Measurements from ENCODE around the gene CTAG1A. TPM values are rescaled to one million over a fixed set of nuclear protein-coding genes. Genes with fewer than 3 reads are reported as not detected.
"Not testable (repeated sequence)": the region's sequence is repeated elsewhere in the genome, so short reads cannot be mapped to it uniquely, and the experiment has no call there.

The CTAG1A gene
- total and polyA plus RNA-seq, 2 donors (not counting 1 experiment from before 2014, with no cell fraction given) = not detected

- H2AFZ ChIP-seq (ENCODE audit: insufficient read depth, low read depth, low read length, poor library complexity, severe bottlenecking); DNase-seq; H3K36me3 ChIP-seq (replicated peaks in 1 of 2; ENCODE audit: control extremely low read depth in 1 of 2, control insufficient read depth in 1 of 2, extremely low read depth in 1 of 2, insufficient read depth in 2 of 2, low read length in 1 of 2); H3K27ac ChIP-seq (ENCODE audit: low read length in 2 of 2); H3K27me3 Mint-ChIP-seq; H3K4me2 ChIP-seq (replicated peaks; ENCODE audit: low read depth, low read length, poor library complexity, severe bottlenecking); H4K20me1 ChIP-seq (ENCODE audit: control insufficient read depth, insufficient read depth, low read length, poor library complexity, severe bottlenecking); H3K9me3 ChIP-seq (ENCODE audit: control extremely low read depth in 1 of 3, control insufficient read depth in 2 of 3, insufficient read depth in 1 of 3, low read length in 2 of 3); H3K9ac ChIP-seq (ENCODE audit: low read length); H3K27ac Mint-ChIP-seq; H3K9me3 Mint-ChIP-seq (ENCODE audit: insufficient read depth); H3K4me3 Mint-ChIP-seq; H3K79me2 ChIP-seq (ENCODE audit: control insufficient read depth, insufficient read depth, low read length); H3K4me1 ChIP-seq (ENCODE audit: control insufficient read depth in 2 of 2, insufficient read depth in 2 of 2, low read length in 2 of 2); CTCF ChIA-PET; H3K27me3 ChIP-seq (replicated peaks in 1 of 4; ENCODE audit: control extremely low read depth in 1 of 4, control insufficient read depth in 3 of 4, insufficient read depth in 4 of 4, low read length in 3 of 4); H3K4me1 Mint-ChIP-seq; intact Hi-C loops (cut with micrococcal nuclease); H3K4me3 ChIP-seq (ENCODE audit: control extremely low read depth in 1 of 5, extremely low read depth in 1 of 5, insufficient read depth in 1 of 5, low read depth in 2 of 5, low read length in 4 of 5); POLR2A ChIA-PET: not testable (repeated sequence)
- peak; percentile 60 for ATAC-seq (ENCODE audit: low read depth)
- WGBS (ENCODE audit: insufficient coverage) = no CpG with 5 or more reads among the region's 5 CpGs
These were observed 44.0 kb downstream of the CTAG1A start for GRCh38 chrX:154628960-154629359.

- H3K4me3 ChIP-seq (ENCODE audit: control extremely low read depth in 1 of 5, extremely low read depth in 1 of 5, insufficient read depth in 1 of 5, low read depth in 2 of 5, low read length in 4 of 5); DNase-seq; H4K20me1 ChIP-seq (ENCODE audit: control insufficient read depth, insufficient read depth, low read length, poor library complexity, severe bottlenecking); CTCF ChIA-PET; H3K9ac ChIP-seq (ENCODE audit: low read length); H3K9me3 ChIP-seq (ENCODE audit: control extremely low read depth in 1 of 3, control insufficient read depth in 2 of 3, insufficient read depth in 1 of 3, low read length in 2 of 3); H3K36me3 ChIP-seq (replicated peaks in 1 of 2; ENCODE audit: control extremely low read depth in 1 of 2, control insufficient read depth in 1 of 2, extremely low read depth in 1 of 2, insufficient read depth in 2 of 2, low read length in 1 of 2); H3K4me2 ChIP-seq (replicated peaks; ENCODE audit: low read depth, low read length, poor library complexity, severe bottlenecking); intact Hi-C loops (cut with micrococcal nuclease); POLR2A ChIA-PET; H3K4me3 Mint-ChIP-seq; H3K9me3 Mint-ChIP-seq (ENCODE audit: insufficient read depth); H3K27ac Mint-ChIP-seq; H3K4me1 Mint-ChIP-seq; ATAC-seq (ENCODE audit: low read depth); H3K27ac ChIP-seq (ENCODE audit: low read length in 2 of 2); H2AFZ ChIP-seq (ENCODE audit: insufficient read depth, low read depth, low read length, poor library complexity, severe bottlenecking); H3K27me3 ChIP-seq (replicated peaks in 1 of 4; ENCODE audit: control extremely low read depth in 1 of 4, control insufficient read depth in 3 of 4, insufficient read depth in 4 of 4, low read length in 3 of 4); H3K27me3 Mint-ChIP-seq; H3K4me1 ChIP-seq (ENCODE audit: control insufficient read depth in 2 of 2, insufficient read depth in 2 of 2, low read length in 2 of 2); H3K79me2 ChIP-seq (ENCODE audit: control insufficient read depth, insufficient read depth, low read length): not testable (repeated sequence)
- WGBS (ENCODE audit: insufficient coverage) = no CpG with 5 or more reads among the region's 11 CpGs
These were observed 46.0 kb downstream of the CTAG1A start for GRCh38 chrX:154630949-154631348.

- H4K20me1 ChIP-seq (ENCODE audit: control insufficient read depth, insufficient read depth, low read length, poor library complexity, severe bottlenecking); H3K27me3 ChIP-seq (replicated peaks in 1 of 4; ENCODE audit: control extremely low read depth in 1 of 4, control insufficient read depth in 3 of 4, insufficient read depth in 4 of 4, low read length in 3 of 4); H3K4me1 Mint-ChIP-seq; H3K27ac Mint-ChIP-seq; H3K9me3 Mint-ChIP-seq (ENCODE audit: insufficient read depth); POLR2A ChIA-PET; H3K4me2 ChIP-seq (replicated peaks; ENCODE audit: low read depth, low read length, poor library complexity, severe bottlenecking); H3K4me1 ChIP-seq (ENCODE audit: control insufficient read depth in 2 of 2, insufficient read depth in 2 of 2, low read length in 2 of 2); H2AFZ ChIP-seq (ENCODE audit: insufficient read depth, low read depth, low read length, poor library complexity, severe bottlenecking); H3K9me3 ChIP-seq (ENCODE audit: control extremely low read depth in 1 of 3, control insufficient read depth in 2 of 3, insufficient read depth in 1 of 3, low read length in 2 of 3); H3K27me3 Mint-ChIP-seq; H3K9ac ChIP-seq (ENCODE audit: low read length); H3K36me3 ChIP-seq (replicated peaks in 1 of 2; ENCODE audit: control extremely low read depth in 1 of 2, control insufficient read depth in 1 of 2, extremely low read depth in 1 of 2, insufficient read depth in 2 of 2, low read length in 1 of 2); H3K4me3 Mint-ChIP-seq; H3K27ac ChIP-seq (ENCODE audit: low read length in 2 of 2); ATAC-seq (ENCODE audit: low read depth); DNase-seq; H3K79me2 ChIP-seq (ENCODE audit: control insufficient read depth, insufficient read depth, low read length); CTCF ChIA-PET; H3K4me3 ChIP-seq (ENCODE audit: control extremely low read depth in 1 of 5, extremely low read depth in 1 of 5, insufficient read depth in 1 of 5, low read depth in 2 of 5, low read length in 4 of 5); intact Hi-C loops (cut with micrococcal nuclease): not testable (repeated sequence)
- WGBS (ENCODE audit: insufficient coverage) = no CpG with 5 or more reads among the region's 11 CpGs
These were observed 48.7 kb downstream of the CTAG1A start for GRCh38 chrX:154633661-154634060.

Small RNAs within 50 kb of the gene (small RNA-seq; reads per million reads assigned to genes)
- gene AC244090.1 (ENCODE audit: insufficient read length, low read depth, low replicate concordance) = not detected
- not detected for gene AC244107.2 (ENCODE audit: insufficient read length, low read depth, low replicate concordance)

Other genes starting within 250 kb of the CTAG1A start
- gene FLNA, start 210.5 kb upstream of the CTAG1A start, total RNA-seq = 510 and 523 TPM in 2 replicates
- 281 and 342 TPM in 2 replicates for gene FLNA, start 210.5 kb upstream of the CTAG1A start, polyA plus RNA-seq
- 67.2 and 81.7 TPM in 2 replicates for gene EMD, start 205.8 kb upstream of the CTAG1A start, total RNA-seq
- 132 and 156 TPM in 2 replicates for gene EMD, start 205.8 kb upstream of the CTAG1A start, polyA plus RNA-seq
- gene RPL10, start 186.8 kb upstream of the CTAG1A start, total RNA-seq = 3,946 and 4,073 TPM in 2 replicates
- gene RPL10, start 186.8 kb upstream of the CTAG1A start, polyA plus RNA-seq = 9,737 and 16,482 TPM in 2 replicates
- gene DNASE1L1, start 175.9 kb upstream of the CTAG1A start, total RNA-seq = 24.6 TPM in 2 replicates
- gene DNASE1L1, start 175.9 kb upstream of the CTAG1A start, polyA plus RNA-seq = 30.4 and 49.2 TPM in 2 replicates
- 117 and 118 TPM in 2 replicates for gene TAFAZZIN, start 173.6 kb upstream of the CTAG1A start, total RNA-seq
- gene TAFAZZIN, start 173.6 kb upstream of the CTAG1A start, polyA plus RNA-seq = 224 and 241 TPM in 2 replicates
- gene ATP6AP1, start 156.5 kb upstream of the CTAG1A start, total RNA-seq = 55.6 and 57.7 TPM in 2 replicates
- gene ATP6AP1, start 156.5 kb upstream of the CTAG1A start, polyA plus RNA-seq = 38.9 and 47.1 TPM in 2 replicates
- 194 and 199 TPM in 2 replicates for gene GDI1, start 148.0 kb upstream of the CTAG1A start, total RNA-seq
- 311 and 436 TPM in 2 replicates for gene GDI1, start 148.0 kb upstream of the CTAG1A start, polyA plus RNA-seq
- gene FAM50A, start 141.0 kb upstream of the CTAG1A start, total RNA-seq = 70.4 and 79.8 TPM in 2 replicates
- gene FAM50A, start 141.0 kb upstream of the CTAG1A start, polyA plus RNA-seq = 44.5 and 60.0 TPM in 2 replicates
- gene PLXNA3, start 126.9 kb upstream of the CTAG1A start, total RNA-seq = 114 and 120 TPM in 2 replicates
- 50.5 and 68.6 TPM in 2 replicates for gene PLXNA3, start 126.9 kb upstream of the CTAG1A start, polyA plus RNA-seq
- gene LAGE3, start 105.9 kb upstream of the CTAG1A start, total RNA-seq = 17.0 and 19.3 TPM in 2 replicates
- gene LAGE3, start 105.9 kb upstream of the CTAG1A start, polyA plus RNA-seq = 13.6 and 19.9 TPM in 2 replicates
- 23.3 and 29.5 TPM in 2 replicates for gene UBL4A, start 98.5 kb upstream of the CTAG1A start, total RNA-seq
- 7.7 and 13.1 TPM in 2 replicates for gene UBL4A, start 98.5 kb upstream of the CTAG1A start, polyA plus RNA-seq
- gene SLC10A3, start 94.5 kb upstream of the CTAG1A start, total RNA-seq = 16.7 and 17.9 TPM in 2 replicates
- 26.6 and 36.9 TPM in 2 replicates for gene SLC10A3, start 94.5 kb upstream of the CTAG1A start, polyA plus RNA-seq
- gene FAM3A, start 68.9 kb upstream of the CTAG1A start, total RNA-seq = 39.6 and 43.3 TPM in 2 replicates
- gene FAM3A, start 68.9 kb upstream of the CTAG1A start, polyA plus RNA-seq = 59.4 and 61.1 TPM in 2 replicates
- gene G6PD, start 38.3 kb upstream of the CTAG1A start, total RNA-seq = 57.2 and 61.2 TPM in 2 replicates
- 64.4 and 66.0 TPM in 2 replicates for gene G6PD, start 38.3 kb upstream of the CTAG1A start, polyA plus RNA-seq
- 65.1 and 72.0 TPM in 2 replicates for gene IKBKG, start 37.5 kb upstream of the CTAG1A start, total RNA-seq
- gene IKBKG, start 37.5 kb upstream of the CTAG1A start, polyA plus RNA-seq = 43.9 and 46.7 TPM in 2 replicates
- not detected in 2 replicates for gene CTAG1B, start 34.1 kb downstream of the CTAG1A start, total RNA-seq
- gene CTAG1B, start 34.1 kb downstream of the CTAG1A start, polyA plus RNA-seq = 0.09 TPM in 1 of 2 replicates, not detected in the other
- gene CTAG2, start 68.4 kb downstream of the CTAG1A start, total RNA-seq = not detected in 2 replicates
- not detected in 2 replicates for gene CTAG2, start 68.4 kb downstream of the CTAG1A start, polyA plus RNA-seq
- gene GAB3, start 165.9 kb downstream of the CTAG1A start, total RNA-seq = 16.5 and 17.2 TPM in 2 replicates
- gene GAB3, start 165.9 kb downstream of the CTAG1A start, polyA plus RNA-seq = 13.2 and 15.5 TPM in 2 replicates
- gene DKC1, start 177.7 kb downstream of the CTAG1A start, total RNA-seq = 73.5 and 84.2 TPM in 2 replicates
- gene DKC1, start 177.7 kb downstream of the CTAG1A start, polyA plus RNA-seq = 18.8 and 42.7 TPM in 2 replicates
- gene MPP1, start 220.4 kb downstream of the CTAG1A start, total RNA-seq = 7.2 and 7.7 TPM in 2 replicates
- 5.0 and 7.4 TPM in 2 replicates for gene MPP1, start 220.4 kb downstream of the CTAG1A start, polyA plus RNA-seq
- not detected in 2 replicates for gene SMIM9, start 249.5 kb downstream of the CTAG1A start, total RNA-seq
- not detected in 2 replicates for gene SMIM9, start 249.5 kb downstream of the CTAG1A start, polyA plus RNA-seq

Measured in B cell (primary cell).